CD4-positive, alpha-beta T cell (primary cell): ENCODE results near the gene NRM. TPM values are rescaled to one million over a fixed set of nuclear protein-coding genes. Genes with fewer than 3 reads are reported as not detected.

Experiments used
- ATAC-seq: fragments of 200-7000 bp; cut with Tn5 transposase; one replicate; pipeline ENCODE4 v1.10.0; 2022; ENCODE audit warnings: mild to moderate bottlenecking; ENCODE audit not compliant: poor library complexity
- CTCF ChIA-PET: fragments of 350-600 bp; sonication (Branson Sonifier 250); formaldehyde crosslinking; loops from one replicate; lab custom pipeline; 2021; ENCODE audit warnings: antibody characterized with exemption, inconsistent platforms; lab: Charles Lee
- POLR2A ChIA-PET: fragments of 350-600 bp; sonication (Branson Sonifier 250); formaldehyde crosslinking; loops from one replicate; lab custom pipeline; 2021; ENCODE audit warnings: antibody characterized with exemption, inconsistent platforms; lab: Charles Lee
- DNase-seq, 14 experiments: peaks; one replicate each; pipeline ENCODE4 v3.0.0-alpha.2; 2013 to 2020; ENCODE audit warnings: mixed read lengths in 2 of 14
- H3K27ac ChIP-seq, 2 donors: one replicate each; pipeline versions ENCODE4 v1.5.1 to v1.7.0; 2013; ENCODE audit warnings: low read length in 2 of 2, low read depth in 1 of 2, mild to moderate bottlenecking in 1 of 2
- H3K27me3 ChIP-seq, 2 experiments: 1 replicate in 1 of 2; 2 replicates in 1 of 2; pipeline versions ENCODE4 v1.6.1 to v1.7.0; 2013; ENCODE audit warnings: low read length in 2 of 2, control low read depth in 1 of 2, mild to moderate bottlenecking in 1 of 2, moderate library complexity in 1 of 2; ENCODE audit not compliant: insufficient read depth in 2 of 2, control insufficient read depth in 1 of 2
- H3K36me3 ChIP-seq: one replicate; pipeline ENCODE4 v1.6.1; 2013; ENCODE audit warnings: low read length, control low read depth; ENCODE audit not compliant: insufficient read depth
- H3K4me1 ChIP-seq: one replicate; pipeline ENCODE4 v1.6.1; 2013; ENCODE audit warnings: low read length, control low read depth; ENCODE audit not compliant: insufficient read depth
- H3K4me3 ChIP-seq: one replicate; pipeline ENCODE4 v1.5.1; 2013; ENCODE audit warnings: mild to moderate bottlenecking, low read length, moderate library complexity
- H3K9me3 ChIP-seq, 2 experiments: 1 replicate in 1 of 2; 2 replicates in 1 of 2; pipeline versions ENCODE4 v1.6.1 to v1.7.0; 2013; ENCODE audit warnings: low read length in 2 of 2, mild to moderate bottlenecking in 2 of 2, control low read depth in 1 of 2, moderate library complexity in 1 of 2; ENCODE audit not compliant: control insufficient read depth in 1 of 2, insufficient read depth in 1 of 2
- H3K27ac Mint-ChIP-seq: one replicate; pipeline ENCODE4 v1.8.0; 2020; ENCODE audit warnings: mixed read lengths
- H3K27me3 Mint-ChIP-seq: one replicate; pipeline ENCODE4 v1.8.0; 2021; ENCODE audit warnings: mixed read lengths
- H3K36me3 Mint-ChIP-seq: one replicate; pipeline ENCODE4 v1.8.0; 2021; ENCODE audit warnings: low read depth, mixed read lengths
- H3K4me1 Mint-ChIP-seq: one replicate; pipeline ENCODE4 v1.8.0; 2021; ENCODE audit warnings: low read depth, mixed read lengths
- H3K4me3 Mint-ChIP-seq: one replicate; pipeline ENCODE4 v1.8.0; 2020; ENCODE audit warnings: mild to moderate bottlenecking, mixed read lengths
- H3K9me3 Mint-ChIP-seq: one replicate; pipeline ENCODE4 v1.8.0; 2020; ENCODE audit warnings: mixed read lengths
- intact Hi-C, 2 experiments: fragments of 100-400 bp; cut with DNase I in 1 of 2; cut with micrococcal nuclease in 1 of 2; formaldehyde crosslinking; loops; one replicate each; pipeline versions ENCODE4 v1.15.1 to v1.9.0; 2023 to 2025; cut with DNase I, micrococcal nuclease
- total RNA-seq, 174 experiments: library from RNA in 2 of 174; stranded (reverse) in 2 of 174; gene quantifications; one replicate each; pipeline ENCODE4 v1.2.3 and lab custom pipeline; 2021 to 2026
- TF ChIP-seq, protein P1 (sequence below): fragments of 200-600 bp; IDR thresholded peaks from one replicate; pipeline ENCODE4 v1.8.0; 2022; ENCODE audit warnings: antibody characterized with exemption, mild to moderate bottlenecking

Gene NRM
- total RNA-seq, 2 experiments from 2014 or later, result 3.8 to 4.4 TPM

GRCh38 chr6:30712441-30712945 lies 21.7 kb upstream of the NRM start:
- Mint-ChIP-seq H3K9me3 (no peaks in the 10 kb centered on the region), H3K4me1 (peaks cover 19% of the 10 kb centered on the region), H3K36me3 (peaks cover 85% of the 10 kb centered on the region), H3K27me3 (no peaks in the 10 kb centered on the region), H3K4me3 (no peak overlapping the region), H3K27ac (no peak overlapping the region)
- intact Hi-C loops, result no loop called here
- Histone ChIP-seq H3K4me1 (peaks cover 11% of the 10 kb centered on the region), H3K36me3 (peaks cover 49% of the 10 kb centered on the region), H3K4me3 (no peak overlapping the region), H3K27ac (no peak overlapping the region), H3K9me3 (no peaks in the 10 kb centered on the region), H3K27me3 (no peaks in the 10 kb centered on the region)
- CTCF ChIA-PET, result interaction anchor here (0.7 to 4.1 kb wide), 2 partner anchors 19 to 34 kb away, joined by 3 to 15 read pairs; no protein-coding TSS in a partner anchor
- TF ChIP-seq, protein P1, sequence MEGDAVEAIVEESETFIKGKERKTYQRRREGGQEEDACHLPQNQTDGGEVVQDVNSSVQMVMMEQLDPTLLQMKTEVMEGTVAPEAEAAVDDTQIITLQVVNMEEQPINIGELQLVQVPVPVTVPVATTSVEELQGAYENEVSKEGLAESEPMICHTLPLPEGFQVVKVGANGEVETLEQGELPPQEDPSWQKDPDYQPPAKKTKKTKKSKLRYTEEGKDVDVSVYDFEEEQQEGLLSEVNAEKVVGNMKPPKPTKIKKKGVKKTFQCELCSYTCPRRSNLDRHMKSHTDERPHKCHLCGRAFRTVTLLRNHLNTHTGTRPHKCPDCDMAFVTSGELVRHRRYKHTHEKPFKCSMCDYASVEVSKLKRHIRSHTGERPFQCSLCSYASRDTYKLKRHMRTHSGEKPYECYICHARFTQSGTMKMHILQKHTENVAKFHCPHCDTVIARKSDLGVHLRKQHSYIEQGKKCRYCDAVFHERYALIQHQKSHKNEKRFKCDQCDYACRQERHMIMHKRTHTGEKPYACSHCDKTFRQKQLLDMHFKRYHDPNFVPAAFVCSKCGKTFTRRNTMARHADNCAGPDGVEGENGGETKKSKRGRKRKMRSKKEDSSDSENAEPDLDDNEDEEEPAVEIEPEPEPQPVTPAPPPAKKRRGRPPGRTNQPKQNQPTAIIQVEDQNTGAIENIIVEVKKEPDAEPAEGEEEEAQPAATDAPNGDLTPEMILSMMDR, result no peak
- POLR2A ChIA-PET, result interaction anchor here (2.3 kb wide), 1 partner anchor 27 kb away, joined by 6 read pairs; no protein-coding TSS in a partner anchor
- ATAC-seq (no peak), DNase-seq (no peak)

DNA sequence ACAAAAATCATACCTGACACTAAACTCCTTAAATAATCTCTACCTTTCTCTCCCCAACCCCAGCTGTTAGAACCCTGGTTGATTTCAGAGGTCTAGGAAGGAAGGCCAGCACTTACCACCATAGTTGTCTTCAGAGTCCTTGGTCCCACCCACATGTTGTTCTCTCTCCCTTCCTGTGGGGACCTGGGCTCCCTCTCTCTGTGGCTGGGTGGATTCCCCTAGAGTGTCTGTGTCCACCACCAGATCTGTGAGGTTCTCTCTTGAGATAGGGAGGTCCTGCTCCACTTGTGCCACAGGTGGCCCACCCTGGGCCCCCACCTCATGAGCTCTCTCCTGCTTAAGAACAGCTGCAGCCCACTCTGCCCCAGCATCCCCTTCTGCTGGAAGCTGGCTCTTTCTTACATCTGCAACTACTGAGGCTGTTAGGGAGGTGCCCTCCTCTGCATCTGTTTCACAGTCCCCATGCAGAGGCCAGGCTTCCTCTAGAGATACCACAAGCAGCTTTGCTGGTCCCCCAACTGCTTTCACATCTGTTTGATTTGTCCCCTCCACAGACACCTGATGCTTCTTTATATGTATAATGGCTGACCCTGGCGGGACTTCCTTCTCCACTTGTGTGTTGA lies 21.1 kb upstream of the NRM start:
- Histone ChIP-seq H3K27ac (no peak overlapping the region), H3K4me1 (peaks cover 9% of the 10 kb centered on the region), H3K36me3 (peaks cover 55% of the 10 kb centered on the region), H3K27me3 (no peaks in the 10 kb centered on the region), H3K9me3 (no peaks in the 10 kb centered on the region), H3K4me3 (no peak overlapping the region)
- Mint-ChIP-seq H3K36me3 (peaks cover 85% of the 10 kb centered on the region), H3K27me3 (no peaks in the 10 kb centered on the region), H3K27ac (no peak overlapping the region), H3K9me3 (no peaks in the 10 kb centered on the region), H3K4me1 (peaks cover 13% of the 10 kb centered on the region), H3K4me3 (no peak overlapping the region)
- intact Hi-C loops, result no loop called here
- no peak for ATAC-seq
- peak in 1 of 14 experiments; percentile 2 for DNase-seq
- ChIA-PET POLR2A (interaction anchor here (2.3 kb wide), 1 partner anchor 27 kb away, joined by 6 read pairs; no protein-coding TSS in a partner anchor), CTCF (interaction anchor here (0.7 to 4.1 kb wide), 2 partner anchors 19 to 33 kb away, joined by 3 to 15 read pairs; no protein-coding TSS in a partner anchor)
- TF ChIP-seq, protein P1, result no peak

DNA sequence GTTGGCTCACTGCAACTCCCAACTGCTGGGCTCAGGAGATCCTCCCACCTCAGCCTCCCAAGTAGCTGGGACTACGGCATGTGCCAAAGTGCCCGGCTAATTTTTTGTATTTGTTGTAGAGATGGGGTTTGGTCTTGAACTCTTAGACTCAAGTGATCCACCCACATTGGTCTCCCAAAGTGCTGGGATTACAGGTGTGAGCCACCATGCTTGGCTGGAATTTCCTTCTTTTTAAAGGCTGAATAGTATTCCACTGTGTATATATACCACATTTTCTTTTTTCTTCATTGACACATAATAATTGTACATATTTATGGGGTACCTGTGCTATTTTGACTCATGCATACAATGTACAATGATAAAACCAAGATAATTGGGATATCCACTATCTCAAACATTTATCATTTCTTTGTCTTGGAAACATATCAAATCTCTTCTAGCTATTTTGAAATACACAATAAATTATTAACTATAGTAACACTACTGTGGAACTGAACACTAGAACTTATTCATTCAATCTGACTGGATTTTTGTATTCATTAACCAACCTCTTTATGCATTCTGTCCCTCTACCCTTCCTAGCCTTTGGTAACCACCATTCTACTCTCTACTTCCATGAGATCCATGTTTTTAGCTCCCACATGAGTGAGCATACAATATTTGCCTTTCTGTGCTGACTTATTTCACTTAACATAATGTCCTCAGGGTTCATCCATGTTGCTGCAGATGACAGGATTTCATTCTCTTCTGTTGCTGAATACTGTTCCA lies 18.5 kb upstream of the NRM start:
- Histone ChIP-seq H3K9me3 (no peaks in the 10 kb centered on the region), H3K36me3 (peaks cover 64% of the 10 kb centered on the region), H3K27me3 (no peaks in the 10 kb centered on the region), H3K4me1 (no peaks in the 10 kb centered on the region), H3K27ac (no peak overlapping the region), H3K4me3 (no peak overlapping the region)
- no peak for DNase-seq
- Mint-ChIP-seq H3K4me3 (no peak overlapping the region), H3K36me3 (peaks cover 87% of the 10 kb centered on the region), H3K9me3 (no peaks in the 10 kb centered on the region), H3K27me3 (no peaks in the 10 kb centered on the region), H3K27ac (no peak overlapping the region), H3K4me1 (no peaks in the 10 kb centered on the region)
- intact Hi-C loops, result no loop called here
- POLR2A ChIA-PET, result no interaction called here
- TF ChIP-seq, protein P1, result no peak
- ATAC-seq, result no peak
- CTCF ChIA-PET, result interaction anchor here (0.6 to 4.1 kb wide), 2 partner anchors 9 to 30 kb away, joined by 3 to 15 read pairs; no protein-coding TSS in a partner anchor
